ENCODE data around the gene COL21A1.

COL21A1 gene

DNA sequence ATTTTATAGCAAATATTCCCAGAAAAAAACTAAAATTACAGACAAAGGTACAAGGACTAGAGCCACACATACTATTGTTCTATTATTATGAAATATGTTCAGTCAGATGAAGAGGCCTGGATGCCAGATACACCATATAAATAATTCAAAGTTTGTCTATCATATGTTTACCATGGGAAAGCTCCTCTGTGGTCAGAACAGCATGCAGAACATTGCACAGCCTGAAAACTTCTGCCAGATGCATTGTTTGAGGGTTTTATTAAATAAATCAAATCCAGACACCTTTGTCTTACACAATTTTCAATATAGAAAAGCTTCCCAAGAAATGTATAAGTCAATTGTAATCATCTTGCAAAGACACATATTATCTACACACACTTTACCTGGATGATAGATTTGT, 35.0 kb upstream of the COL21A1 start:
- Histone ChIP-seq H4K20me1 (ENCODE audit: insufficient read depth, low read length) (no peaks in the 10 kb centered on the region), H3K4me2 (ENCODE audit: insufficient read depth, low read length) (no peak overlapping the region), H2AFZ (ENCODE audit: low read depth, low read length) (no peak overlapping the region), H3K4me1 (ENCODE audit: insufficient read depth, low read length) (no peaks in the 10 kb centered on the region), H3K27ac (ENCODE audit: low read length) (no peak overlapping the region), H3K9ac (ENCODE audit: low read depth, low read length) (no peak overlapping the region), H3K36me3 (ENCODE audit: insufficient read depth, low read length) (no peaks in the 10 kb centered on the region), H3K27me3 (ENCODE audit: insufficient read depth, low read length, poor library complexity) (no peaks in the 10 kb centered on the region), H3K79me2 (ENCODE audit: insufficient read depth, low read length) (no peaks in the 10 kb centered on the region), H3K9me3 (ENCODE audit: insufficient read depth, low read length, severe bottlenecking) (no peaks in the 10 kb centered on the region), H3K4me3 (ENCODE audit: low read depth in 1 of 2, low read length in 2 of 2) (no peak overlapping the region)
- TF ChIP-seq EZH2 (IDR thresholded peaks at IDR 0.05; ENCODE audit: borderline replicate concordance, low read depth, low read length, severe bottlenecking): no peak
- TF ChIP-seq, protein P1, sequence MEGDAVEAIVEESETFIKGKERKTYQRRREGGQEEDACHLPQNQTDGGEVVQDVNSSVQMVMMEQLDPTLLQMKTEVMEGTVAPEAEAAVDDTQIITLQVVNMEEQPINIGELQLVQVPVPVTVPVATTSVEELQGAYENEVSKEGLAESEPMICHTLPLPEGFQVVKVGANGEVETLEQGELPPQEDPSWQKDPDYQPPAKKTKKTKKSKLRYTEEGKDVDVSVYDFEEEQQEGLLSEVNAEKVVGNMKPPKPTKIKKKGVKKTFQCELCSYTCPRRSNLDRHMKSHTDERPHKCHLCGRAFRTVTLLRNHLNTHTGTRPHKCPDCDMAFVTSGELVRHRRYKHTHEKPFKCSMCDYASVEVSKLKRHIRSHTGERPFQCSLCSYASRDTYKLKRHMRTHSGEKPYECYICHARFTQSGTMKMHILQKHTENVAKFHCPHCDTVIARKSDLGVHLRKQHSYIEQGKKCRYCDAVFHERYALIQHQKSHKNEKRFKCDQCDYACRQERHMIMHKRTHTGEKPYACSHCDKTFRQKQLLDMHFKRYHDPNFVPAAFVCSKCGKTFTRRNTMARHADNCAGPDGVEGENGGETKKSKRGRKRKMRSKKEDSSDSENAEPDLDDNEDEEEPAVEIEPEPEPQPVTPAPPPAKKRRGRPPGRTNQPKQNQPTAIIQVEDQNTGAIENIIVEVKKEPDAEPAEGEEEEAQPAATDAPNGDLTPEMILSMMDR (IDR thresholded peaks at IDR 0.05; ENCODE audit: borderline replicate concordance, extremely low read depth, low read length, poor library complexity, severe bottlenecking): no peak
- no peak for ATAC-seq (ENCODE audit: insufficient read depth, low read depth)
- no peak for DNase-seq

DNA sequence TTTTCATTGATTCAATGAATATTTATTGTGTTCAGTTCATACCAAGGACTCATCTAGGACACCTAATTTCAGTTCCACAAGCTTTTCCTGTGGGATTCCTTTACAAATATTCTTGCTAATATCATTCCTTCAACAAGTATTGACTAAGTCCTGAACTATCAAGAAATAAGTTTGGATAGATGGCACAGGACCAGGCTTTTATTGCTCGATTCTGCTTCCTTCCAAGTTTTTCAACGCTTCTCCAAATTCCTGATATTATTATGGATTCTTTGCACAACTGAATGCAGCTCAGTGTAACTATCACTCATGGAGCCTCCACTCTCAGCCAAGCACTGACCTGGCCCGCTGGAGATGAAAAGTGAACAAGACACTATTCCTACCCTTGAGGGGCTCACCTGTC, 32.7 kb upstream of the COL21A1 start:
- H3K4me2 ChIP-seq (ENCODE audit: insufficient read depth, low read length): no peak overlapping the region
- H4K20me1 ChIP-seq (ENCODE audit: insufficient read depth, low read length): no peaks in the 10 kb centered on the region
- no peaks in the 10 kb centered on the region for H3K4me1 ChIP-seq (ENCODE audit: insufficient read depth, low read length)
- H3K4me3 ChIP-seq (ENCODE audit: low read depth in 1 of 2, low read length in 2 of 2): no peak overlapping the region
- H3K36me3 ChIP-seq (ENCODE audit: insufficient read depth, low read length): no peaks in the 10 kb centered on the region
- no peak overlapping the region for H3K9ac ChIP-seq (ENCODE audit: low read depth, low read length)
- TF ChIP-seq, protein P1 (IDR thresholded peaks at IDR 0.05; ENCODE audit: borderline replicate concordance, extremely low read depth, low read length, poor library complexity, severe bottlenecking): no peak
- no peak for TF ChIP-seq EZH2 (IDR thresholded peaks at IDR 0.05; ENCODE audit: borderline replicate concordance, low read depth, low read length, severe bottlenecking)
- no peak overlapping the region for H3K27ac ChIP-seq (ENCODE audit: low read length)
- DNase-seq (no peak), ATAC-seq (ENCODE audit: insufficient read depth, low read depth) (no peak)
- H3K79me2 ChIP-seq (ENCODE audit: insufficient read depth, low read length): no peaks in the 10 kb centered on the region
- H3K9me3 ChIP-seq (ENCODE audit: insufficient read depth, low read length, severe bottlenecking): no peaks in the 10 kb centered on the region
- H3K27me3 ChIP-seq (ENCODE audit: insufficient read depth, low read length, poor library complexity): no peaks in the 10 kb centered on the region
- no peak overlapping the region for H2AFZ ChIP-seq (ENCODE audit: low read depth, low read length)

DNA sequence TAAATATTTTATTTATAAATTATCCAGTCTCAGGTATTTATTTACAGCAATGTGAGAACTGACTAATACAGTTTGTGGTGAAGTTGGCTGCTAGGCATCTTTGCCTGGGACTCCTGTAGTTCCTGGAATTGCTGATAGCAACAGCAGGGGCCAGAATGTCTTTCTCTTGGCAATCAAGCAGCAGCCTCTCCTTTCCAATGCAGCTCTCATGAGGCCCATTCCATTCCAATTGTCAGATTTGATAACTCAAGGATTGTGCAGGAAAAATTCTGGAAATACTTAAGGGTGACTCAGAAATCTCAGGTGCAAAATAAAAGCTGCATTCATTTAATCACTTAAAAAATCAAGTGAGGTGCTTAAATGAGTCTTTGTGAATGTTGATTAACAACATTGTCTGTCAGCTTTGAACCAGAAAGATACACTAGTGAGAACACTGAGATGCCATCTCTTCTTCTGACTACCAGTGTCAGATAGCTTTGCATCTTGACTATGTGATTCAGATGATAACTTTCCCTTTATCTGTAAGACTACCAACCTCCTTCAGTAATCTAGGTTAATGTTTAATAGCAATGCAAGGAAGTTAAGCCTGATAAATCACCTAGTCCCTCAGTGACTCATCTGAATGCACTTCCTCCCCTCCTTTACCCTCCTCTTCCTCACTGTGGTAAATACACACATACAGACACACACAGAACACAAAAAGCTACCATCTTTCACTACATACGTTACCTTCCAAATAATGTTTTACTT, 32.1 kb upstream of the COL21A1 start:
- no peaks in the 10 kb centered on the region for H4K20me1 ChIP-seq (ENCODE audit: insufficient read depth, low read length)
- no peaks in the 10 kb centered on the region for H3K27me3 ChIP-seq (ENCODE audit: insufficient read depth, low read length, poor library complexity)
- no peaks in the 10 kb centered on the region for H3K79me2 ChIP-seq (ENCODE audit: insufficient read depth, low read length)
- no peaks in the 10 kb centered on the region for H3K4me1 ChIP-seq (ENCODE audit: insufficient read depth, low read length)
- no peak overlapping the region for H3K4me2 ChIP-seq (ENCODE audit: insufficient read depth, low read length)
- H3K9ac ChIP-seq (ENCODE audit: low read depth, low read length): no peak overlapping the region
- H3K9me3 ChIP-seq (ENCODE audit: insufficient read depth, low read length, severe bottlenecking): no peaks in the 10 kb centered on the region
- no peak for DNase-seq
- ATAC-seq (ENCODE audit: insufficient read depth, low read depth): no peak
- H3K27ac ChIP-seq (ENCODE audit: low read length): no peak overlapping the region
- H2AFZ ChIP-seq (ENCODE audit: low read depth, low read length): no peak overlapping the region
- H3K36me3 ChIP-seq (ENCODE audit: insufficient read depth, low read length): no peaks in the 10 kb centered on the region
- no peak for TF ChIP-seq EZH2 (IDR thresholded peaks at IDR 0.05; ENCODE audit: borderline replicate concordance, low read depth, low read length, severe bottlenecking)
- TF ChIP-seq, protein P1 (IDR thresholded peaks at IDR 0.05; ENCODE audit: borderline replicate concordance, extremely low read depth, low read length, poor library complexity, severe bottlenecking): no peak
- H3K4me3 ChIP-seq (ENCODE audit: low read depth in 1 of 2, low read length in 2 of 2): no peak overlapping the region

Data from DND-41 (cell line).